Ascending aorta (tissue), 2 donors: ENCODE measurements around the gene ABCB6. TPM values are rescaled to one million over a fixed set of nuclear protein-coding genes. Genes with fewer than 3 reads are reported as not detected.

Experiments used
- DNase-seq, 2 donors: peaks; one replicate each; pipeline ENCODE4 v3.0.0-alpha.2; 2019; ENCODE audit warnings: low spot score in 2 of 2
- H3K27ac ChIP-seq, 2 donors: fragments of 200-600 bp; sonication (generic); one replicate each; pipeline ENCODE4 v1.5.1; 2016 to 2017; ENCODE audit warnings: mild to moderate bottlenecking in 1 of 2
- H3K27me3 ChIP-seq: fragments of 200-600 bp; sonication (generic); one replicate; pipeline ENCODE4 v1.5.1; 2017
- H3K36me3 ChIP-seq, 2 donors: fragments of 200-600 bp; sonication (generic); one replicate each; pipeline ENCODE4 v1.5.1; 2016
- H3K4me1 ChIP-seq, 2 donors: fragments of 200-600 bp; sonication (generic); one replicate each; pipeline ENCODE4 v1.5.1; 2016 to 2017; ENCODE audit warnings: mild to moderate bottlenecking in 1 of 2
- H3K4me3 ChIP-seq, 2 donors: fragments of 200-600 bp; sonication (generic); one replicate each; pipeline ENCODE4 v1.5.1; 2016 to 2017; ENCODE audit warnings: mild to moderate bottlenecking in 1 of 2
- H3K9me3 ChIP-seq, 2 donors: fragments of 200-600 bp; sonication (generic); one replicate each; pipeline ENCODE4 v1.5.1; 2016
- intact Hi-C: fragments of 100-400 bp; cut with DNase I; formaldehyde crosslinking; loops from one replicate; pipeline ENCODE4 v1.15.1; 2023
- total RNA-seq: library from RNA; depleted of rRNA; stranded (reverse); fragments of >200 nt; gene quantifications from one replicate; pipeline ENCODE4 v1.1.0, GENCODE V29; 2016
- TF ChIP-seq, protein P1 (sequence below), 3 experiments: fragments of 200-600 bp in 2 of 3; fragments of 450-650 bp in 1 of 3; sonication (generic) in 2 of 3; IDR thresholded peaks; one replicate each; pipeline ENCODE4 v1.5.1; 2016 to 2019; ENCODE audit warnings: antibody characterized with exemption in 3 of 3, mild to moderate bottlenecking in 1 of 3, moderate library complexity in 1 of 3

ABCB6 gene
- total RNA-seq, 1 donor from 2014 or later = 17.9 TPM

- TF ChIP-seq, protein P1, sequence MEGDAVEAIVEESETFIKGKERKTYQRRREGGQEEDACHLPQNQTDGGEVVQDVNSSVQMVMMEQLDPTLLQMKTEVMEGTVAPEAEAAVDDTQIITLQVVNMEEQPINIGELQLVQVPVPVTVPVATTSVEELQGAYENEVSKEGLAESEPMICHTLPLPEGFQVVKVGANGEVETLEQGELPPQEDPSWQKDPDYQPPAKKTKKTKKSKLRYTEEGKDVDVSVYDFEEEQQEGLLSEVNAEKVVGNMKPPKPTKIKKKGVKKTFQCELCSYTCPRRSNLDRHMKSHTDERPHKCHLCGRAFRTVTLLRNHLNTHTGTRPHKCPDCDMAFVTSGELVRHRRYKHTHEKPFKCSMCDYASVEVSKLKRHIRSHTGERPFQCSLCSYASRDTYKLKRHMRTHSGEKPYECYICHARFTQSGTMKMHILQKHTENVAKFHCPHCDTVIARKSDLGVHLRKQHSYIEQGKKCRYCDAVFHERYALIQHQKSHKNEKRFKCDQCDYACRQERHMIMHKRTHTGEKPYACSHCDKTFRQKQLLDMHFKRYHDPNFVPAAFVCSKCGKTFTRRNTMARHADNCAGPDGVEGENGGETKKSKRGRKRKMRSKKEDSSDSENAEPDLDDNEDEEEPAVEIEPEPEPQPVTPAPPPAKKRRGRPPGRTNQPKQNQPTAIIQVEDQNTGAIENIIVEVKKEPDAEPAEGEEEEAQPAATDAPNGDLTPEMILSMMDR (IDR thresholded peaks at IDR 0.05) = no peak
- H3K4me3 ChIP-seq = no peak overlapping the region
- intact Hi-C loops = loop anchor here (10.0 kb wide), 1 partner anchor 471 kb away; no protein-coding TSS in a partner anchor
- H3K27ac ChIP-seq = no peak overlapping the region
- no peaks in the 10 kb centered on the region for H3K9me3 ChIP-seq
- DNase-seq = peak in 1 of 2 donors; percentile 38
- peaks cover 5 to 20% of the 10 kb centered on the region in 2 donors for H3K4me1 ChIP-seq
- H3K27me3 ChIP-seq = no peaks in the 10 kb centered on the region
- peaks cover 42 to 62% of the 10 kb centered on the region in 2 donors for H3K36me3 ChIP-seq
Measured at GRCh38 chr2:219213486-219214071, 5.2 kb downstream of the ABCB6 start.

DNA sequence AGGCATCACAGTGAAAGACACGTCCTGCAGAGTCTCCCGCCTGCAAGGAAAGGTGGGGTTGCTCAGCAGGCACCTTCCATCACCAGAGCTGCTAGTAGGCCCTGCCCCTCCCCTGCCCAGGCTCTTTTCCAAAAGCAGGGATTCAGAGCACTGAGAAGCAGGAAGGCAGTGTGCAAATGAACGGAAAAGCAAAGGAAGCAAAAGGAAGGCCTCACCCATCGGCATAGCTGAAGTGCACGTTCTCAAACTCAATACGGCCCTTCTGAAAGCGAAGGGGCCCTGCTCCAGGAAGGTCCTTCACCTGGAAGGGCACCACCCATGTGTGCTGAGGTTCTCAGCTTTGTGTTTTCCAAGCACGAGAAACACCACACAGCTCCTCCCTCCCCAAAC lies 5.7 kb downstream of the ABCB6 start:
- intact Hi-C loops = loop anchor here (10.0 kb wide), 1 partner anchor 472 kb away; no protein-coding TSS in a partner anchor
- TF ChIP-seq, protein P1 (IDR thresholded peaks at IDR 0.05) = no peak
- no peak overlapping the region for H3K27ac ChIP-seq
- no peaks in the 10 kb centered on the region for H3K9me3 ChIP-seq
- DNase-seq = peak in 1 of 2 donors; percentile 28
- no peaks in the 10 kb centered on the region for H3K27me3 ChIP-seq
- H3K4me1 ChIP-seq = peaks cover 5 to 18% of the 10 kb centered on the region in 2 donors
- peaks cover 48 to 64% of the 10 kb centered on the region in 2 donors for H3K36me3 ChIP-seq
- no peak overlapping the region for H3K4me3 ChIP-seq

GRCh38 chr2:219210886-219211362 lies 7.8 kb downstream of the ABCB6 start:
- Histone ChIP-seq H3K36me3 (peaks cover 45 to 61% of the 10 kb centered on the region in 2 donors), H3K27ac (no peak overlapping the region), H3K4me1 (peaks cover 0 to 5% of the 10 kb centered on the region in 2 donors), H3K27me3 (no peaks in the 10 kb centered on the region), H3K9me3 (no peaks in the 10 kb centered on the region), H3K4me3 (no peak overlapping the region)
- TF ChIP-seq, protein P1 (IDR thresholded peaks at IDR 0.05) = no peak
- DNase-seq = peak in 1 of 2 donors; percentile 28
- intact Hi-C loops = loop anchor here (10.0 kb wide), 1 partner anchor 474 kb away; no protein-coding TSS in a partner anchor

- Histone ChIP-seq H3K27me3 (no peaks in the 10 kb centered on the region), H3K9me3 (no peaks in the 10 kb centered on the region), H3K36me3 (peaks cover 39 to 56% of the 10 kb centered on the region in 2 donors), H3K4me1 (peaks cover 0 to 6% of the 10 kb centered on the region in 2 donors), H3K4me3 (no peak overlapping the region), H3K27ac (no peak overlapping the region)
- intact Hi-C loops = loop anchor here (10.0 kb wide), 1 partner anchor 474 kb away; no protein-coding TSS in a partner anchor
- peak in 1 of 2 donors; percentile 60 for DNase-seq
- TF ChIP-seq, protein P1 (IDR thresholded peaks at IDR 0.05) = no peak
Measured at GRCh38 chr2:219210196-219210885, 8.4 kb downstream of the ABCB6 start.

- H3K27ac ChIP-seq = no peak overlapping the region
Measured at GRCh38 chr2:219209236-219210195, 9.2 kb downstream of the ABCB6 start.

More at GRCh38 chr2:219209236-219210195, 9.2 kb downstream of the ABCB6 start:
- TF ChIP-seq, protein P1 (IDR thresholded peaks at IDR 0.05) = no peak
- Histone ChIP-seq H3K27me3 (no peaks in the 10 kb centered on the region), H3K36me3 (peaks cover 31 to 50% of the 10 kb centered on the region in 2 donors), H3K4me1 (peaks cover 0 to 6% of the 10 kb centered on the region in 2 donors), H3K9me3 (no peaks in the 10 kb centered on the region), H3K4me3 (no peak overlapping the region)
- DNase-seq = peak in 1 of 2 donors; percentile 59
- intact Hi-C loops = loop anchor here (10.0 kb wide), 1 partner anchor 475 kb away; no protein-coding TSS in a partner anchor
